Adrenal gland (tissue), 5 donors: ENCODE data around the gene IL20RA.

Experiments used
- CTCF ChIP-seq, 6 experiments: fragments of 450-650 bp in 4 of 6; fragments of 200-600 bp in 2 of 6; sonication (generic) in 1 of 6; IDR thresholded peaks; 1 replicate in 5 of 6; 2 replicates in 1 of 6; pipeline versions ENCODE4 v1.5.1 to v1.8.0; 2016 to 2021; ENCODE audit warnings: antibody characterized with exemption in 6 of 6, mild to moderate bottlenecking in 2 of 6, moderate library complexity in 1 of 6
- POLR2A ChIP-seq, 2 donors: fragments of 450-650 bp; IDR thresholded peaks; one replicate each; pipeline ENCODE4 v1.6.1; 2017; ENCODE audit warnings: antibody characterized with exemption in 2 of 2, mild to moderate bottlenecking in 2 of 2, moderate library complexity in 1 of 2
- donor health status: DM: no; HTN: no; CAD: no.

- TF ChIP-seq CTCF (IDR thresholded peaks at IDR 0.05) (no peak), POLR2A (IDR thresholded peaks at IDR 0.05) (no peak)
These were observed 60.2 kb downstream of the IL20RA start for GRCh38 chr6:136984578-136984977.
